ENCODE measurements around the gene KAZN.

KAZN gene

DNA sequence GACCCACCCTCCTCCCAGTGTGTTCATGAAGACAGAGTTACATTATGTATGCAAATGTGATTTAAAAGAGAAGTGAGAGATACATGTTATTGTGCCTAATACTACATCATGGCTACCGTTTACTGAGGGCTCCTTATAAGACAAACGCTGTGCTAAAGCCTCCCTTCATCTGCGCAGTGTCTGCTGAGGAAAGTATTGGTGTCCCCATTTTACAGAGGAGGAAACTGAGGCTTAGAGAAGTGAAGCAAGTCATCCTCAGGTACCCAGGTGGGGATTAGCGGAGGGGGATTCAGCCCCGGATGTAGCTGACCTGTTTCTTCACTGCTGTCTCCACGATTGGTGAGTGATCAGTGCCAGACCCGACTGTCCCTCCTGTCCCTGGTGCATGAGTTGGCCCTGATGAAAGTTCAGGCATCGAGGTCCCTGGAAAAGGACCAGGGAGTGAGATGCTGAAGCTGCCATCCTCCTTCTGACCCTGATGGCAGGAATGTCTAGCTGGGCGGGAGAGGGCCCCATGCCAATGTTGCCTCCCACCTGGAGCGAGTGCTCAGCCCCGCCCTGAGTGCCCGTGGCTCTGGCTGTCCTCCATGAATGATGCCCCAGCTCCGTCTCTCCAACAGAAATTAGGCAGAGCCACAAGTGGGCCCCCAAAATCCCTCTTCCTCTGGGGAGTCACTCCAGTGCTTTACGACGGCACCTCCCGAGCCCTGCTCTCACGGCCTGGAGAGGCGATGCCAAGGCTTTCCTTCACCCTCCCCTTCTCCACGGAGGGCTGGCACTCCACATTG lies 204.7 kb downstream of the KAZN start:
- no peak for DNase-seq

DNA sequence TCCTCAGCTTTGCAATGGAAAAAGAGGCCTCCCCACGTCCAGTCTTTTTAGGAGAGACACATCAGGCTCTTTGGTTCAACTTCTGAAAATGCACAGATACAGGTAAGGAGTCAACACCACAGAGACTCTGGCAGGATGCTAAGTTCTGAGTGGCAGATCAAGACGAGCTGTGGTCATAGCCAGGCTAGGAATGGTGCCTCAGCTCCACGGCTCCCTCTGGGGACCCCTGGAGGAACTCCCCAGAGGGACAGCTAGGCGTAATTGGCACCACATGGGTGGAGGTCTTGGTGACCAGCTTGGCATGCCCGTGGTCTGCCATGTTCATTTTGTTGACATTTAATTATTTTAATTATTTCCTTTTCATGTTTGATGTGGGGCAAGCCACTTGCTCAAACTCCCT lies 206.1 kb downstream of the KAZN start:
- no peak for DNase-seq

DNA sequence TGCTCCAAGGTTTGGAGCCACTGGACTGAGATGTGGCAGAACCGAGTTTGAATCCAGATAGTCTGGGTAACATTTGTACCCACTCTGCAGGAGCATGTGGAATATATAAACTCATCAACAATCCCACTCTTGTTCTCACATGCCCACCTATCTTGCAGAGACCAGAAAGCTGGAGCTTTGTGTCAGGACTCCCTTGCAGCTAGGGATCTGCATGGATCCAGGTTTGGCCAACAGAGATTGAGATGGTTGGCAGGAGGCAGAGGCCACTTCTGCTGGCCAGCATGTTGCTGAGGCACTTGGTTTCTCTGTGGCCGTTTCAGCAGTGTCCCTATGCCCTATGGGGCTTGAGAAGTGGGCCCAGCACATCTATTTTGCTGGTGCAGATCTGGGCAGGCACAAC lies 208.3 kb downstream of the KAZN start:
- DNase-seq: no peak

DNA sequence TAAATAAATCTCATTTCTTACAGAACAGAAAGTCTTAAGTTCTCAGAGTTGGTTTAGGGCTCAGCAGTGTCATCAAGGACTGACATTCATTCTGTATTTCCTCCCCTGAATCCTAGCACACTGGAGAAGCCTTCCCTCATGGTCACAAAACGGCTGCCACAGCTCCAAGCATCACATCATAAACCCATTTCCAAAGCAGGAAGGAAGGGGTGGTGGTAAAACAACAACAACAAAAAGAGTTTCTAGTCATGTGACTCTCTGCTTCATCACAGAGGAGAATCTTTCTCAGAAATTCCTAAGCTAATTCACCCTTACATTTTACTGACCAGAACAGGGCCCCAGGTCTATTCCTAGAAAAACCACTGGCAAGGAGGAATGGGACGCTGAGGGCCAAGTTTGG lies 210.3 kb downstream of the KAZN start:
- DNase-seq: no peak

DNA sequence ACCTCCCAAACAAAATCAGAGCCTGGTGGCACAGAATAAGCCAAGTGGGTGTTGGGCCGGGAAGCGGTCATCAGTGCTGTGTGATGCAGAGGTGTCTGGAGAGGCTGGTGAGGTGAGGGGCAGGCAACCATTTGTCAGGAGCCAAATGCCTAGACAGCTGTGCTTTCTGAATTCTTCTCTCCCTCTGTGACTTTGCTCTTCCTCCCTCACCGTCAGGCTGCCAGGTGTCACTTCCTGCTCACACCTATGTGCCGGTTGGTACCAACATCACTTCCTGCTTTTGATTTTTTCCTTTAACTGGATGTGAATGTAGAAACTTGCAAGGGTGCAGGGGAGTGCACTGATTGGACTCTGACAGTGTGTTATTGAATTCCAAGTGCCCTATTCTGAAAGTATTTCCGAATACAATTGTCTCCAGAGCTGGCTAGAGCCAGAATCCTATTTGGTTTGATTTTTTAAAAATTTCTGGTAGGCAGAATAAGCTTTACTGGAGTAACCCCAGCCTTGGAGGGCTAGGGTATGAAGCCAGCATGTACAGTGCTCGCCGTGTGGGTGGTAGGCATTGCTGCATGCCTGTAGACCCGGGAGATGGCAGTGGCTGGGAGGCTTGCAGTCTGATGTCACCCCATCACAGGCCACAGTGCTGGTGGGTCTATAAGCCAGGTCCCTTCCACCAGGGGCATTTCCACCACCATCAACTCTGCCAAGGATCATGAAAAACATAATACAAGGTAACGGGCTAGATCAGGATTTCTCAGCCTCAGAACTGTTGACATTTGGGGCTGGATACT lies 210.9 kb downstream of the KAZN start:
- DNase-seq: no peak

DNA sequence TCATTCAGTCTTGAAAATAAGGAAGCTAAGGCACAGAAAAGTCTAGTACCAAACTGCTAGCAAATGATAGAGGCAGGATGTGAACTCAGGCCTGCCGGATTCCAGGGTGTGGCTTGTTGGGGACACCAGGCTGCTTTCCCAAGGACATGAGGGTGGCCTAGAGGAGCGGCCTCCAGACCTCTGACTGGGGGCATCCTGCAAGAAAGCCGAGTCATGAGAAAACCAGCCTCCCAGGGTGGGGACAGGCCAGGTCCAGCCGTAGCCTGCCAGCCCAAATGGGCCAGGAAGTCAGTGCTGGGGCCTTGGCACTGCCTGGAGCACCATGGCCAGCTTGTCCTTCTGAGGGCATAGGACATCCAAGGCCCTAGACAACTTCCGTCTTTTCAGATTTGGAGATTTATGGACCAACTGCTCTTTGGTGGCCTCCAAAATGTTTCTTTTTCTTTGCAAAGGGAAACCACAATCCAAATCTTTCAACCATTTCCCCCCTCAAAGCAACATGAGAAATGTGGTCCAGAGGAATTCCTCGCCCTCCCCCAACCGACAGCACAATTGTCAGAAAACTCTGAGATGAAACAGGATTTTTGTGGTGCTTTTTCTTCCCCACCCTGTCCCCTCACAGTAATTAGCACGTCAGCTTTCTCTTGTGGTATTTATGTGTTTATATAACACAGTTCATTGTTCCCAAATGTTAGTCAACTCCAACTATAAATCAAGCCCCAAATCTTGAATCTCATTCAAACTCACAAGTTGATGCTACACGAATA lies 212.3 kb downstream of the KAZN start:
- DNase-seq: no peak

DNA sequence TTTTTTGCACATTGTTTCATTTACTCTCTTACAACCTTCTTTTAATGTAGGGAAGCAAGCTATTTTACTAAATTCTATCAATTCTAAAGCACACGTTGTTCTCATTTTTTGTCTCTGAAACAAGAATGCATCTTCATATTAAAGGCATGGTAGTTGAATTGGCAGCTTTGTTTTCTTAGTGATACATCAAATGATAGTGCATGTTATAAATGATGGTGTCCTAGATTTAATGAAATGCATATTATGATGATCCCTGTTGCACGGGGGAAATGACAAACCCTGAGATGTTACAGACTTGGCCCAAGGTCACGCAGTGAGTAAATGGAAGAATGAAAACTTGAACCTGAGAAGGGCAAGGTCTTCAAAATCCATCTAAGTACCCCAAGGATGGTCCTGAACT lies 213.1 kb downstream of the KAZN start:
- no peak for DNase-seq

DNA sequence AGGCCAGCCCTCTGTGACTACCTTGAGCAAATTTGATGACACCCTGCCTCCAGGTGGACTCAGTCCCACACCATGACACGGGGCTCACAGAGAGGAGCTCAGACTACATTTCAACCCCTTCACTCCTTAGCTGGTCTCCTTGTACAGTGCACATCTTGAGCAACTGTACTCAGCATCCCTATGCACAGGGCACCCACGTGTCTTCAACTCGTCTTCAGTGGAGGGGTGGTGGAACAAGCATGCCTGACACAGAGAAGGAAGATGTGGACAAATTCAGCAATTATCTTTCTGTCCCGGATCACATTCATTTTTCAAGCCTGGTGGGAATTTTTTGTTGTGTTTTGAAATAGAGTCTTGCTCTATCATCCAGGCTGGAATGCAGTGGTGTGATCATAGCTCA lies 213.7 kb downstream of the KAZN start:
- DNase-seq: no peak

DNA sequence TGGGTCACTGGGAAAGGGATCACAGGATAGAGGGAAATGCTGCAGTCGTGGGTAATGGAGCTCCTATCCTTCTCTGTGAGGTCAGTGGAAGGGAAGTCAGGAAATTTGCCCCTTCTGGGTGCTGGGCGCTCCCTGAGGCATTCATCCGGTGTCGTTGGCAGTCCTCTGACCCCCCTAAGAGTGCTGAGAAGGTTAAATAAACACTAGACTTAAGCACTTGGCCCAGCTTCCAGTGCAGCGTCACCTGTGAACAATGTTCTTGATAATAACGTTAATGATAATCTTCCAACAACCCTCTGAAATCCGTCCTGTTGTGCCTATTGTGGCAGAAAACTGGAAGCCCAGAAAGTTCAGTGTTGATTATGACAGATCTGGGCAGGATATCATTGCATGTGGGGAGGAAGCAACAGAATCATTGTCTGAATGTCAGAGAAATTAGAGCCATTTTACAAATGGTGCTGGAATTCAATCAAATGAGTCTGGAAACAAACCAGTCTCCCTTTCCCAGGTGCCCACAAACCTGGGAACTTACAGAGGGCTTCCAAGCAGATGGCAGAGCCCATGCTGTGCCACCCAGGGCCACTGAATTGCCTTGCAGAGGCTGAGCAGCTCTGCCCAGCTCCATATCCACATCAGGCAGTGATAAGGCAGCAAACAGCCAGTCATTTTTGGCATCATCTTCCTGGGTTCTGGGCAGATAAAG lies 216.8 kb downstream of the KAZN start:
- no peak for DNase-seq

DNA sequence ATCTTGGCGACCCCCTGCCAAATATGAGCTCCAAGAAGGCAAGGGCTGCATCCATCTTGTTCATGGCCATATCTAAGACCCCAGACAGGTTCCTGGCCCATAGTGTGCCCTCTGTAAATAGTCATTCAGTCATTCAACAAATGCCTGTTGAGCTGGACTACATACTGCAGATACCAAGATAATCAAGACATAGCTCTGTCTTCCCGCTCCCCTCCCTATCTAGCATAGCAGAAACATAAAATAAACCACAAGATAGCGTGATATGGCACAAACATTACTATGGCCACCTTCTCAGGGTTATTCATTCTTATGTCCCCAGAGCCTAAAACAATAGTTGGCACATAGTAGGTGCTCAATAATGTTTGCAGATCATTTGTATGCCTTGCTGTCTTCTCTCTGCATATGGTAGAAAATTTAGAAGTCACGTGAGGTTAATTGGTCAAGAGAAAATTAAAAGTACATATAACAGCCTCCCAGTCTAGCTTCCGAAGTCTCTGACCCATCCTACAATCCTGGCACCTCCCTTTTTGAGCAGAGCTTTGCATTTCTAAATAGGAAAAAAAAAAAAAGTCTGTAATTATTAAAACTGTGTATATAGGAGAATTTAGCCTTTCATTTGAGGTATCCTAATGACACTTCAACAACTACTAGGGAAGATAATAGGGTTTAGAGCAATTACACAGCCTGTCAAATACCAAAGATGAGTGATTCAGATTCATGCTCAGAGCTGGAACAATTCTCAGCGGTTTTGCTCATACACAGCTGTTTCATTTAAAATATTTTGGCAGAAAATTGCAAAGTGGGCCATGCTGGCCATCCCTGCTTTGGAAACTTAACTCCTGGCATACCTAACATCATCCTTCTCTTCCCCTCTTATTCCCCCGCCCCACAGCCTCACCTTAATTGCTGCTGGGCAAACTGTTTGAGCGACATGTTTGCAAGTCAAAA lies 219.0 kb downstream of the KAZN start:
- no peak for DNase-seq

DNA sequence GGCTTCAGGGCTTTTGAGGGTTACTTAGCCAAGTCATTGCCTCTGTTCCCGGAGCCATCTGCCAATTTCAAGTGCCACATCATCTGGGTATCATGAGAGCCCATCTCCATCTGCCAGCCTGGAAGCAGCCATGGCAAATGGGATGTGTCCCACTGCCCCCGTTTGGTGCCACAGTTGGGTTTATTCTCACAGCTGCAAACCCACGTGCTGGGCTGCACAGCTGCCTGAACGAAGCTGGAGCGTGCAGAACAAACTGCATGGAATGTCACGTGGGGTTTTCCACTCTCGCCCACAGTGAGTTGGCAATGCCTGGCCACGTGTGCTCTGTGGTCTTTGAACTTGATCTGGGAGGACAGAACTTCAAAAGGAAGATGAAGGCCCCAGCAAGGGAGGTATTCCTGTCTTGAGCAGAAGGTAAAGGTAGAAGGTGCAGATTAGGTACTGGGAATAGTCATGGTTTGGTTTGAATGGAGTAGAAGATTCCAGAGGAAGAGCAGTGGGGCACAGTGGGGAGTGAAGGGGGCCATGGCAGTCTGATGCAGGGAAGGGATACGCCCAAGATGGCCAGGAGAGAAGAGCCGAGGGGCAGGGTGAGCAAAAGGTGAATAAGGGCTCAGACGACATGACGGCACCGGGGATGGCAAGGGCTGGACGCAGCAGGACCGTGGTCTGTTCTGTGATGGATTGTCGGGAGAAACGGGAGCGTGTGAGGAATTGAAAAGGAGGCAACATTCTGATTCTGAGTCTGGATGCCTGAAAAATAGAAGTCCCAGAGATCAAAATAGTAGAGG lies 222.0 kb downstream of the KAZN start:
- no peak for DNase-seq

DNA sequence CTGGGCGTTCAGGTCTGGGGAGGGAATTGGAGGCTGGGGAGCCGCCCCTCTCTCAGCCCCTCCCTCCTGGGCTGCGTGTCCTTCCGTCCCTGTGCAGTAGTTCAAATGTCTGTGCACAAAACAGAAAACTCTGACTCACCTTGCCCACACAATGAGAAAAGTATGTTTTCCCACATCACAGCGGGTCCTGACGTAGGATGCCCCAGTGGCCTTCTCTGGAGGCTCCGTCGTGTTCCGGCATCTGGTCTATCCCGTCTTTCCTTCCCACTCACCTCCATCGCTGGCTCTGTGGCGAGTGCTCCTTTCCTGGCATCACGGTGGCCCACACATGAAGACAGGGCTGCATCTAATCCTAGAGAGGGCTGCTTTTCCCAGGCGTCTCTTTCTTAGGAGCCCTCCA lies 224.0 kb downstream of the KAZN start:
- DNase-seq: no peak

DNA sequence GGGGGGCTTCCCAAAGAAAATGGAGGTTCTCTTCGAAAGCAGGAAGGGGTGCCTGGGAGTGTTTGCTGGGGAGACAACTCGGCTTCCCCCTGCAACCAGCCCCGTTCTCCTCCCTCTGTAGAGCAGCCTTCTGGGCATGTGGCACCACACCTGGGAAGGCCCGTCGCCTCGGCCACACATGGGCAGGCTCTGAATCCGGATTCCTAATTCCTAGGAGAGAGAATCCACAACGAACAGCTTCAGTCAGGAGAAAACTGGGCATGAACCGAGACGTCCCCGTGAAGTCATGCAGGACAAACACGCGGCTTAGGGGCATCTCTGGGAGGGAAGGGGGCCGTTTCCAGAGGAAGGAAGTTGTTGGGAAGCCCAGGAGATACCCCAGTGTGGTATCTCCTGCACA lies 224.5 kb downstream of the KAZN start:
- no peak for DNase-seq

DNA sequence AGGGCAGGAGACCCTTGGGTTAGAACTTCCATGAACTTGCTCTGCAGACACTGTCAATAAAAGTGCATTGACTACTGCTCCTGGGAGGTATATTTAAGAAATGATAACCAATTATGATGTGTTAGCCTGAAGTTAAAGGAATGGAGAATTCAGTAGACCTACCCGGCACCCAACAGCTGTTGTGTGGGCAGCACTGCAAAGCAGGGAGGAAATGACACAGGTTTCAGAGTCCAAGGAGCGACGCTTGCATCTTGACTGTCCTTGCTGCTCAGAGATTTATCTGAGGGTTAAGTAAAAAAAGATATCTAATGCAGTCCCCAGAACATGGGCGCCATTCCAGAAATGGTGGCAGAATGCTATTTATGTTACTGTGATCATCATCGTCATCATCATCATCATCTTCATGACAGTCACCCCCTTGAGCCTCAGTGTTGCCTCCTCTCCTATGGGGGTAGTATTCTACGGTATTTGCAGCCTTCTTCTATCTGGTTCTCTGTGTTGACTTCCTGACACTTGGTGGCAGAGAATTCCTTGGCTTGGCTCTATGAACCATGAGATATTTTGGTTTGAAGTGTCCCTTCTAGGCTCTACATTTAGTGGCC lies 225.9 kb downstream of the KAZN start:
- DNase-seq: no peak

DNA sequence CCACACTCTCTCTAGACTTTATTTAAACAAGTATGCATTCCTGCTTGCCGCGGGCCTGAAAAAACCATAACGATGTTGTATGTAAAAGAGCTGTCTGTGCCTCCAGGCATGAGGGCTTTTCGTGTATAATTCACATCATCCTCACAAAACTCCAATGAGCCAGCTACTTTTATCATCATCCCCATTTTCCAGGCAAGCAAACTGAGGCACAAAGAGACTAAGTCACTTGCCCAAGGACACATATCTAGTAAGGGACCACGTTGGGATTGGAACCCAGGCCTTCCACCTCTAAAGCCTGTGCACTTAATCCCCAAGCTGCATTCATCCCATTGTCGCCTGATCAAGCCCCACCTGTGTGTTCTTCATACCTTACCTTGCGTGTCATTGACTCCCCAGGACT lies 226.9 kb downstream of the KAZN start:
- no peak for DNase-seq

DNA sequence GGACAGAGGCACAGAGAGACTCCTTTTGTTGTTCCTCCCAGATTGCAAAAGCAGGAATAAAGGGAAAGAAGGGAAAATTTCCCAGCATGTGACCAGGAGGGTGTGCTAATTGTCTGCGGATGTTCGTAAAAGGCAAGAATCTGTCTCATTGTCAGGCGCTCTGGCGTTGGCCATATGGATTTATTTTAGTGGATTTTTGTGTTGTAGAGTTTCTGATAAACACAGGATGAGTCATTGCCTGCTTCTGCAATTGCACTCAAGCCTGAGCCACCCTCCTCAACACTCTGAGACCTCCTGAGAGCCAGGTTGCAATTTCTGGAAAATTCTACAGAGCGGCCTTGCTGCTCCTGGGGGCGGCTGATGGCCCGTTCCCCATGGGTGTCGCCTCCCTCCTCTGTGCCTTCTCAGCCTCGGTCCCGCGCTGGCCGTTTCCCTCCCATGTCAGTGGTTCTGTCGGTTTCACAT lies 227.7 kb downstream of the KAZN start:
- no peak for DNase-seq

DNA sequence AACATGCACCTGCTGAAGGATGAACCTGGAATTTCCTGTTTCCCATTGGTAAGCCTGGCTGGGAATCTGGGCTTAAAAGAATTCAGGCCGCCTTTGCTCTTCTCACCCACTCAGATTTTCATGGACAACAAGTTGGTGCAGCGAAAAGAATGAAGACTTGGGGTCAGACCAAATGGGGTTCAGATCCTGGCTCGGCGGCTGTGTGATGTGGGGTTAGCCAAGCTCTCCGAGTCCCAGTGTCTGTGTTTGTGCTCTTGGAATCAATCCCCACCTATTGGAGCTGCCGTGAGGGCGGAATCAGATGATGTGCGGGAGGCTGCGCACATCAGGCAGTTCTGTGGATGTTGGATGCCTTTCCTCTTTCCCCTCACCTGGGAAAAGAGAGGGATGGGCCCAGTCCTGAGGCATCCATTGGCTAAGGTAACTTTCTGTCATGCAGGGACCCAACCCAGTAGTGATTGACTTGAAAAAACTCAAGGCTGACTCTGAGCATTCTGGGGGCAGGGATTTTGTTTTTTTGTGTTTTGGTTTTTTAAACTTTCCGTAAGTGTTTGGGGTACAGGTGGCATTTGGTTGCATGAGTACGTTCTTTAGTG lies 228.3 kb downstream of the KAZN start:
- DNase-seq: no peak

DNA sequence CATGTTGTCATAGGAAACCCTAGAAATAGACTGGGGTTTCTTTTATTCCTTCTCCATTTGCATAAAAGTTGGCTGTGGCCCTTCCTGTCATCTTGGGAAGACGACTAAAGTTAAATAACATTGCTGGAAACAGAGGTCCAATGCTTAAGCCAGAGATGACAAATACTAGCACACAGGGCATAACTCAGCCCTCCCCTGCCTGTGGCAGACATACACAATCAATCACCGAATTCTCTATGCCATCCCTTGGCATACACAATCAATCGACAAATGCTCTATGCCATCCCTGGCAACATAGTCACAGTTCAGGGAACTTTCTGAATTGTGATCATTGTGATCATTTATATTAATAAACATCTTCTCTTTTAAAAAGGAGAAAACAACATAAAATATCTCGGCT lies 229.4 kb downstream of the KAZN start:
- DNase-seq: no peak

DNA sequence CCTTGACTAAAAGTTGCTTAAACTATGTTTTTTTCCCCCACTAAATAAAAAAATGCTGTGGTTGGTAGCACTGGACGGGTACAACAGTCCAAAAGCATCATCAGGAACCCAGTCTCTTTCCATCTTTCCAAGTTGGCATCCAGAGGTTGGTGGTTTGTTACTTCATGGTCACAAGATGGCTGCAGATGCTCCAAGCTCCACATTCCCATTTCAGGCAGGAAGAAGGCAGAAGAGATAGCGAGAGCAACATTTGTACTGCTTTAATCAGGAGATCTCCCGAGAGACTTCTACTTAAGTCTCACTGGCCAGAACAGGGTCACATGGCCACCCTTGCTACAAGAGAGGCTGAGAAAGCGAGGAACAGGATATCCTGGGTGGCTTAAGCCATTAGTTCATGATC lies 230.2 kb downstream of the KAZN start:
- no peak for DNase-seq

DNA sequence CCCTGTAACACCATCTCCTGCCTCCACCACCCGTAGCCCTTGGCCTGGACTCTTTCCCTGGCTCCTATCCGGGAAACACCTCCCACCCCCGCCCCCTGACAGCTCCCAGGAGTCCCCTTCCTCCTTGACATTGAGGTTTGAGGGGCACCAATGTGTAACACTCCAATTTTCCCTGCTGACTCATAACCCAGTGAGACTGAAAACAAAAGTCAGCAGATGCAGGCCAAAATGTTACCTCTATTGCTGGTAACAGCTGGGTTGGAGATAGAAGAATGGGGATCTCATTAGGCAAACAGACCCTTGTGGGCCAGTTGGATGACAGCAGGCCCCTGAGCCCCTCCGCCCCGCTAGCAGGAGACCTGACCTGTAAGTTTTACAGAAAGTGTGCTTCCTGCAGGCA lies 237.2 kb downstream of the KAZN start:
- DNase-seq: no peak

All from stimulated activated CD4-positive, alpha-beta T cell treated with anti-CD3 and anti-CD28 coated beads, Interleukin-4, amount 100 ng/mL, for 4 hours (primary cell).